HCT116 (cell line): ENCODE data around the gene TEF. TPM values are rescaled to one million over a fixed set of nuclear protein-coding genes. Genes with fewer than 3 reads are reported as not detected.

Source experiments
- ATAC-seq: fragments of 200-7000 bp; cut with Tn5 transposase; 2 replicates; pipeline ENCODE4 v1.9.1; 2020; ENCODE audit warnings: mild to moderate bottlenecking, moderate library complexity
- BruUV-seq: library from RNA; stranded (reverse); fragments of 400-500 nt; replicated peaks from 2 replicates; lab custom pipeline; 2021; lab: Mats Ljungman, UMichigan
- CTCF ChIA-PET: fragments of 300-600 bp; sonication (Branson Sonifier 250); formaldehyde crosslinking; loops from one replicate; lab custom pipeline; 2021; ENCODE audit warnings: antibody characterized with exemption; lab: Charles Lee
- POLR2A ChIA-PET: fragments of 300-600, 350-600 bp; sonication (Branson Sonifier 250); formaldehyde crosslinking; loops from one replicate; lab custom pipeline; 2021; ENCODE audit warnings: antibody characterized with exemption; lab: Charles Lee
- RAD21 ChIA-PET, 2 experiments: fragments of 300-600 bp; sonication (Branson Sonifier 250); formaldehyde crosslinking; loops; one replicate each; lab custom pipeline; 2023; ENCODE audit warnings: low total read pairs in 2 of 2; ENCODE audit not compliant: uncharacterized antibody in 2 of 2, unreplicated experiment in 2 of 2, low non-redundant PET in 1 of 2; lab: Charles Lee
- DNase-seq: peaks from one replicate; pipeline ENCODE4 v3.0.0-alpha.2; 2010; ENCODE audit warnings: low read depth, low spot score
- H2AFZ ChIP-seq: fragments of 200-600 bp; shearing (Covaris generic), sonication (generic); 2 replicates; pipeline ENCODE4 v1.6.1; 2017; ENCODE audit warnings: low read depth, mixed run types, mixed read lengths, antibody characterized with exemption, low read length; ENCODE audit not compliant: poor library complexity, severe bottlenecking
- H3K27ac ChIP-seq: 2 replicates; pipeline ENCODE4 v1.5.1; 2012; ENCODE audit warnings: low read depth, low read length
- H3K27me3 ChIP-seq: fragments of 200-600 bp; sonication (generic); 2 replicates; pipeline ENCODE4 v1.6.1; 2016; ENCODE audit warnings: mixed run types, low read length, mixed read lengths; ENCODE audit not compliant: insufficient read depth
- H3K36me3 ChIP-seq, 2 experiments: fragments of 200-500 bp in 1 of 2; fragments of 200-600 bp in 1 of 2; sonication (Bioruptor generic) in 1 of 2; sonication (generic) in 1 of 2; 2 replicates each; pipeline versions ENCODE4 v1.5.1 to v1.6.1; 2014 to 2016; ENCODE audit warnings: low read length in 2 of 2, inconsistent platforms in 1 of 2, mixed read lengths in 1 of 2, mixed run types in 1 of 2; ENCODE audit not compliant: insufficient read depth in 2 of 2, control insufficient read depth in 1 of 2
- H3K4me1 ChIP-seq, 2 experiments: fragments of 200-600 bp in 1 of 2; sonication (generic) in 1 of 2; 2 replicates each; pipeline versions ENCODE4 v1.5.1 to v1.6.1; 2012 to 2017; ENCODE audit warnings: low read length in 2 of 2, inconsistent platforms in 1 of 2, mild to moderate bottlenecking in 1 of 2, mixed read lengths in 1 of 2, mixed run types in 1 of 2, moderate library complexity in 1 of 2; ENCODE audit not compliant: insufficient read depth in 2 of 2, control insufficient read depth in 1 of 2
- H3K4me2 ChIP-seq: fragments of 200-600 bp; sonication (generic); 2 replicates; pipeline ENCODE4 v1.6.1; 2017; ENCODE audit warnings: mixed run types, low read length, mixed read lengths
- H3K4me3 ChIP-seq, 2 experiments: fragments of 200-600 bp in 1 of 2; sonication (generic) in 1 of 2; replicated peaks in 1 of 2; 2 replicates each; pipeline ENCODE4 v1.5.1; 2011 to 2016; ENCODE audit warnings: low read length in 2 of 2, control low read depth in 1 of 2, low read depth in 1 of 2, mild to moderate bottlenecking in 1 of 2, mixed read lengths in 1 of 2, mixed run types in 1 of 2
- H3K79me2 ChIP-seq: fragments of 200-600 bp; sonication (generic); 2 replicates; pipeline ENCODE4 v1.6.1; 2017; ENCODE audit warnings: mild to moderate bottlenecking, mixed run types, low read length, moderate library complexity, mixed read lengths; ENCODE audit not compliant: insufficient read depth
- H3K9ac ChIP-seq: fragments of 200-600 bp; sonication (generic); 2 replicates; pipeline ENCODE4 v1.6.1; 2016; ENCODE audit warnings: low read length, mixed read lengths
- H3K9me2 ChIP-seq: fragments of 200-600 bp; sonication (generic), shearing (Covaris generic); 2 replicates; pipeline ENCODE4 v1.6.1; 2017; ENCODE audit warnings: mixed run types, mild to moderate bottlenecking, moderate library complexity; ENCODE audit not compliant: insufficient read depth
- H3K9me3 ChIP-seq, 2 experiments: fragments of 200-500 bp in 1 of 2; fragments of 200-600 bp in 1 of 2; sonication (Bioruptor generic) in 1 of 2; sonication (generic) in 1 of 2; 2 replicates each; pipeline ENCODE4 v1.6.1; 2014 to 2017; ENCODE audit warnings: low read length in 2 of 2, mixed read lengths in 2 of 2, inconsistent platforms in 1 of 2, low read depth in 1 of 2, mild to moderate bottlenecking in 1 of 2, mixed run types in 1 of 2, moderate library complexity in 1 of 2; ENCODE audit not compliant: control insufficient read depth in 1 of 2, insufficient read depth in 1 of 2
- H4K20me1 ChIP-seq: fragments of 200-600 bp; sonication (generic), shearing (Covaris generic); 2 replicates; pipeline ENCODE4 v1.6.1; 2017; ENCODE audit warnings: mixed run types, mild to moderate bottlenecking, moderate library complexity; ENCODE audit not compliant: insufficient read depth
- ELF1 ChIP-seq: IDR thresholded peaks from 2 replicates; pipeline ENCODE4 v1.6.1; 2012; ENCODE audit warnings: low read depth, borderline replicate concordance
- EZH2 ChIP-seq: fragments of 200-600 bp; sonication (generic); IDR thresholded peaks from 2 replicates; pipeline ENCODE4 v1.6.1; 2017; ENCODE audit warnings: antibody characterized with exemption, mixed run types
- JUND ChIP-seq: IDR thresholded peaks from 2 replicates; pipeline ENCODE4 v1.6.1; 2012
- POLR2A ChIP-seq: IDR thresholded peaks from 2 replicates; pipeline ENCODE4 v1.7.0; 2011; ENCODE audit warnings: borderline replicate concordance; ENCODE audit not compliant: insufficient read depth, insufficient read length; ENCODE audit errors: extremely low read depth
- POLR2AphosphoS5 ChIP-seq: IDR thresholded peaks from 2 replicates; pipeline ENCODE4 v1.6.1; 2011; ENCODE audit warnings: mild to moderate bottlenecking, low read depth, low read length, moderate library complexity
- YY1 ChIP-seq: IDR thresholded peaks from 2 replicates; pipeline ENCODE4 v1.6.1; 2011; ENCODE audit warnings: low read length, low read depth, moderate library complexity, mild to moderate bottlenecking; ENCODE audit not compliant: insufficient replicate concordance; ENCODE audit errors: extremely low read depth
- ZNF274 ChIP-seq: fragments of 200-500 bp; sonication (Bioruptor generic); IDR thresholded peaks from 2 replicates; pipeline ENCODE4 v1.6.1; 2014; ENCODE audit warnings: mild to moderate bottlenecking, low read depth, low read length, inconsistent platforms
- intact Hi-C: fragments of 100-400 bp; cut with micrococcal nuclease; formaldehyde crosslinking; loops from 2 replicates; pipeline ENCODE4 v1.10.0; 2022
- total RNA-seq: library from RNA; stranded (reverse); gene quantifications from one replicate; pipeline ENCODE4 v1.2.1, GENCODE V29; 2021; ENCODE audit not compliant: unreplicated experiment
- TF ChIP-seq, protein P1 (sequence below), 3 experiments: fragments of 200-600 bp in 1 of 3; sonication (generic) in 1 of 3; IDR thresholded peaks in 2 of 3; conservative IDR thresholded peaks in 1 of 3; 2 replicates each; pipeline ENCODE4 v1.5.1; 2012 to 2017; ENCODE audit warnings: low read depth in 2 of 3, low read length in 2 of 3, antibody characterized with exemption in 1 of 3, borderline replicate concordance in 1 of 3, control low read depth in 1 of 3, mild to moderate bottlenecking in 1 of 3, mixed read lengths in 1 of 3, mixed run types in 1 of 3, moderate library complexity in 1 of 3; ENCODE audit not compliant: insufficient read depth in 1 of 3
- TF ChIP-seq, protein P2 (sequence below): IDR thresholded peaks from 2 replicates; pipeline ENCODE4 v1.6.1; 2012; ENCODE audit warnings: low read depth
- TF ChIP-seq, protein P3 (sequence below): IDR thresholded peaks from 2 replicates; pipeline ENCODE4 v1.6.1; 2011; ENCODE audit warnings: mild to moderate bottlenecking, low read length, moderate library complexity; ENCODE audit not compliant: insufficient replicate concordance; ENCODE audit errors: extremely low read depth
- TF ChIP-seq, protein P4 (sequence below): IDR thresholded peaks from 2 replicates; pipeline ENCODE4 v1.6.1; 2012

TEF gene
- total RNA-seq, 1 experiment from 2014 or later = 16.5 TPM

DNA sequence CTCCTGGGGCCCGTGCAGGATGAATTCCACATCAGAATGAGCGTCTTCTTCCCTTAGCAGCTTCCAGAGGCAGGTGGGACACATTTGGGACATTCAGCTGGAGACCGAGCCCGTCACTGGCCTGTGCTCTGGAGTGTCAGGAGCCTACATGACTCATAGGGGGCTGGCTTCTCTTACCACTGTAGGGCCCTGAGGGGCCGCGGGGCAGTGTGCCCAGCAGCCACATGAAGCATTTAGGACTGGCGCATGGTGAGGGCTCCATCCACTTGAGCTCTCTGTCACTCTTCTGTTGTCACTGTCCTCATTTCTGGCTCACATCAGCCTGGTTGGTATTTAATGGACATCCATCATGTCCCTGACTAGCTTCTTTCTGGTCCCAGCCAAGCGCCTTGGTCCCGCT, 38.0 kb upstream of the TEF start:
- DNase-seq (no peak), ATAC-seq (no peak)
- H3K9ac ChIP-seq = no peak overlapping the region
- H4K20me1 ChIP-seq = no peaks in the 10 kb centered on the region
- H3K36me3 ChIP-seq = peaks cover 9 to 14% of the 10 kb centered on the region in 2 experiments; a peak in 3 of 4 replicates
- POLR2A ChIA-PET = no interaction called here
- H3K4me3 ChIP-seq = no peak overlapping the region
- no peak overlapping the region for H2AFZ ChIP-seq
- H3K4me2 ChIP-seq = no peak overlapping the region
- CTCF ChIA-PET = no interaction called here
- H3K9me3 ChIP-seq = no peaks in the 10 kb centered on the region
- no peak overlapping the region for H3K27ac ChIP-seq
- H3K4me1 ChIP-seq = no peaks in the 10 kb centered on the region
- no peaks in the 10 kb centered on the region for H3K27me3 ChIP-seq
- H3K79me2 ChIP-seq = no peaks in the 10 kb centered on the region
- no TSS peak for BruUV-seq
- TF ChIP-seq, protein P1, sequence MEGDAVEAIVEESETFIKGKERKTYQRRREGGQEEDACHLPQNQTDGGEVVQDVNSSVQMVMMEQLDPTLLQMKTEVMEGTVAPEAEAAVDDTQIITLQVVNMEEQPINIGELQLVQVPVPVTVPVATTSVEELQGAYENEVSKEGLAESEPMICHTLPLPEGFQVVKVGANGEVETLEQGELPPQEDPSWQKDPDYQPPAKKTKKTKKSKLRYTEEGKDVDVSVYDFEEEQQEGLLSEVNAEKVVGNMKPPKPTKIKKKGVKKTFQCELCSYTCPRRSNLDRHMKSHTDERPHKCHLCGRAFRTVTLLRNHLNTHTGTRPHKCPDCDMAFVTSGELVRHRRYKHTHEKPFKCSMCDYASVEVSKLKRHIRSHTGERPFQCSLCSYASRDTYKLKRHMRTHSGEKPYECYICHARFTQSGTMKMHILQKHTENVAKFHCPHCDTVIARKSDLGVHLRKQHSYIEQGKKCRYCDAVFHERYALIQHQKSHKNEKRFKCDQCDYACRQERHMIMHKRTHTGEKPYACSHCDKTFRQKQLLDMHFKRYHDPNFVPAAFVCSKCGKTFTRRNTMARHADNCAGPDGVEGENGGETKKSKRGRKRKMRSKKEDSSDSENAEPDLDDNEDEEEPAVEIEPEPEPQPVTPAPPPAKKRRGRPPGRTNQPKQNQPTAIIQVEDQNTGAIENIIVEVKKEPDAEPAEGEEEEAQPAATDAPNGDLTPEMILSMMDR (IDR thresholded peaks at IDR 0.05 in 2 of 3, conservative IDR thresholded peaks at IDR 0.05 in 1 of 3; ENCODE audit: borderline replicate concordance in 1 of 3, insufficient read depth in 1 of 3, low read depth in 2 of 3, low read length in 2 of 3) = no peak
- TF ChIP-seq YY1 = no peak
- no peak for TF ChIP-seq EZH2
- intact Hi-C loops = no loop called here
- RAD21 ChIA-PET = no interaction called here
- no peaks in the 10 kb centered on the region for H3K9me2 ChIP-seq

DNA sequence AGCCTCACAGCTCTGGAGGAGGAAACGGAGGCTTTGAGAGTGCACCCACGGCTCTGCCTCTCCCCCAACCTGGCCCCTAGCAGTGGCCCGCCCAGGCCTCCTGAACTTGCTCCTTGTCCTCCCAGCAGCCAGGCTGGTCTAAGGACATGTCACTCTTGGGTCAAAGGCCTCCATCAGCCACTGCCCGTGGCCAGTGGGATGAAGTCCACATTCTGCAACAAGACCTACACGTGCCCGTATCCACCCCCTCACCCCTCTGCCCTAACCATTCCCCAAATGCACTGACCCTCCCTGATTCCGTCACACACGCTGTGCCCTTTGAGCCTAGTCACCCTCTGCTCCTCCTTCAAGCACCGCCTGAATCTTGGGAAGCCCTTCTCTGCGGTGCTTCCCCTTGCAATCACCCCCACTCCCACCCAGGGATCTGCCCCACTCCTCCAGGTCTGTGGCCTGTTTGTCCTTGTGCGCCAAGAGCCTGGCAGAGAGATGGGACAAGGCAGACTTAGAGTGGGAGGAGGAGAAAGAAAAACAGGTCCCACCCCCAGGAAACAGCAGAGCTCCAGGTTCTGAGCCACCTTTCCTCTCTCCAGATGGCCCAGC, 37.5 kb upstream of the TEF start:
- no peaks in the 10 kb centered on the region for H4K20me1 ChIP-seq
- no peak overlapping the region for H3K27ac ChIP-seq
- peaks cover 9 to 18% of the 10 kb centered on the region in 2 experiments; a peak in 3 of 4 replicates for H3K36me3 ChIP-seq
- no peaks in the 10 kb centered on the region for H3K79me2 ChIP-seq
- ChIA-PET CTCF (no interaction called here), RAD21 (no interaction called here), POLR2A (no interaction called here)
- H3K9me3 ChIP-seq = no peaks in the 10 kb centered on the region
- intact Hi-C loops = no loop called here
- H3K4me2 ChIP-seq = no peak overlapping the region
- BruUV-seq = no TSS peak
- no peak for ATAC-seq
- no peak for DNase-seq
- H3K27me3 ChIP-seq = no peaks in the 10 kb centered on the region
- H3K4me3 ChIP-seq = no peak overlapping the region
- H3K9me2 ChIP-seq = no peaks in the 10 kb centered on the region
- no peaks in the 10 kb centered on the region for H3K4me1 ChIP-seq
- H2AFZ ChIP-seq = no peak overlapping the region
- H3K9ac ChIP-seq = no peak overlapping the region
- TF ChIP-seq, protein P2, sequence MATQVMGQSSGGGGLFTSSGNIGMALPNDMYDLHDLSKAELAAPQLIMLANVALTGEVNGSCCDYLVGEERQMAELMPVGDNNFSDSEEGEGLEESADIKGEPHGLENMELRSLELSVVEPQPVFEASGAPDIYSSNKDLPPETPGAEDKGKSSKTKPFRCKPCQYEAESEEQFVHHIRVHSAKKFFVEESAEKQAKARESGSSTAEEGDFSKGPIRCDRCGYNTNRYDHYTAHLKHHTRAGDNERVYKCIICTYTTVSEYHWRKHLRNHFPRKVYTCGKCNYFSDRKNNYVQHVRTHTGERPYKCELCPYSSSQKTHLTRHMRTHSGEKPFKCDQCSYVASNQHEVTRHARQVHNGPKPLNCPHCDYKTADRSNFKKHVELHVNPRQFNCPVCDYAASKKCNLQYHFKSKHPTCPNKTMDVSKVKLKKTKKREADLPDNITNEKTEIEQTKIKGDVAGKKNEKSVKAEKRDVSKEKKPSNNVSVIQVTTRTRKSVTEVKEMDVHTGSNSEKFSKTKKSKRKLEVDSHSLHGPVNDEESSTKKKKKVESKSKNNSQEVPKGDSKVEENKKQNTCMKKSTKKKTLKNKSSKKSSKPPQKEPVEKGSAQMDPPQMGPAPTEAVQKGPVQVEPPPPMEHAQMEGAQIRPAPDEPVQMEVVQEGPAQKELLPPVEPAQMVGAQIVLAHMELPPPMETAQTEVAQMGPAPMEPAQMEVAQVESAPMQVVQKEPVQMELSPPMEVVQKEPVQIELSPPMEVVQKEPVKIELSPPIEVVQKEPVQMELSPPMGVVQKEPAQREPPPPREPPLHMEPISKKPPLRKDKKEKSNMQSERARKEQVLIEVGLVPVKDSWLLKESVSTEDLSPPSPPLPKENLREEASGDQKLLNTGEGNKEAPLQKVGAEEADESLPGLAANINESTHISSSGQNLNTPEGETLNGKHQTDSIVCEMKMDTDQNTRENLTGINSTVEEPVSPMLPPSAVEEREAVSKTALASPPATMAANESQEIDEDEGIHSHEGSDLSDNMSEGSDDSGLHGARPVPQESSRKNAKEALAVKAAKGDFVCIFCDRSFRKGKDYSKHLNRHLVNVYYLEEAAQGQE = no peak
- TF ChIP-seq JUND (no peak), ELF1 (no peak), POLR2A (no peak), POLR2AphosphoS5 (no peak), ZNF274 (no peak)
- TF ChIP-seq, protein P3, sequence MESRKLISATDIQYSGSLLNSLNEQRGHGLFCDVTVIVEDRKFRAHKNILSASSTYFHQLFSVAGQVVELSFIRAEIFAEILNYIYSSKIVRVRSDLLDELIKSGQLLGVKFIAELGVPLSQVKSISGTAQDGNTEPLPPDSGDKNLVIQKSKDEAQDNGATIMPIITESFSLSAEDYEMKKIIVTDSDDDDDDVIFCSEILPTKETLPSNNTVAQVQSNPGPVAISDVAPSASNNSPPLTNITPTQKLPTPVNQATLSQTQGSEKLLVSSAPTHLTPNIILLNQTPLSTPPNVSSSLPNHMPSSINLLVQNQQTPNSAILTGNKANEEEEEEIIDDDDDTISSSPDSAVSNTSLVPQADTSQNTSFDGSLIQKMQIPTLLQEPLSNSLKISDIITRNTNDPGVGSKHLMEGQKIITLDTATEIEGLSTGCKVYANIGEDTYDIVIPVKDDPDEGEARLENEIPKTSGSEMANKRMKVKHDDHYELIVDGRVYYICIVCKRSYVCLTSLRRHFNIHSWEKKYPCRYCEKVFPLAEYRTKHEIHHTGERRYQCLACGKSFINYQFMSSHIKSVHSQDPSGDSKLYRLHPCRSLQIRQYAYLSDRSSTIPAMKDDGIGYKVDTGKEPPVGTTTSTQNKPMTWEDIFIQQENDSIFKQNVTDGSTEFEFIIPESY = no peak
- TF ChIP-seq, protein P4, sequence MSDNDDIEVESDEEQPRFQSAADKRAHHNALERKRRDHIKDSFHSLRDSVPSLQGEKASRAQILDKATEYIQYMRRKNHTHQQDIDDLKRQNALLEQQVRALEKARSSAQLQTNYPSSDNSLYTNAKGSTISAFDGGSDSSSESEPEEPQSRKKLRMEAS = no peak
